Esophagus muscularis mucosa (tissue), 3 donors: Measurements from ENCODE around the gene PRDM16.

Experiments used
- EP300 ChIP-seq: sonication (generic); formaldehyde crosslinking; IDR thresholded peaks from one replicate; pipeline ENCODE4 v1.6.1; 2017; ENCODE audit warnings: antibody characterized with exemption
- TF ChIP-seq, protein P1 (sequence below), 3 experiments: fragments of 200-600 bp in 2 of 3; fragments of 450-650 bp in 1 of 3; sonication (generic) in 2 of 3; IDR thresholded peaks; one replicate each; pipeline ENCODE4 v1.5.1; 2017 to 2019; ENCODE audit warnings: antibody characterized with exemption in 3 of 3, mild to moderate bottlenecking in 2 of 3, moderate library complexity in 1 of 3

- TF ChIP-seq, protein P1, sequence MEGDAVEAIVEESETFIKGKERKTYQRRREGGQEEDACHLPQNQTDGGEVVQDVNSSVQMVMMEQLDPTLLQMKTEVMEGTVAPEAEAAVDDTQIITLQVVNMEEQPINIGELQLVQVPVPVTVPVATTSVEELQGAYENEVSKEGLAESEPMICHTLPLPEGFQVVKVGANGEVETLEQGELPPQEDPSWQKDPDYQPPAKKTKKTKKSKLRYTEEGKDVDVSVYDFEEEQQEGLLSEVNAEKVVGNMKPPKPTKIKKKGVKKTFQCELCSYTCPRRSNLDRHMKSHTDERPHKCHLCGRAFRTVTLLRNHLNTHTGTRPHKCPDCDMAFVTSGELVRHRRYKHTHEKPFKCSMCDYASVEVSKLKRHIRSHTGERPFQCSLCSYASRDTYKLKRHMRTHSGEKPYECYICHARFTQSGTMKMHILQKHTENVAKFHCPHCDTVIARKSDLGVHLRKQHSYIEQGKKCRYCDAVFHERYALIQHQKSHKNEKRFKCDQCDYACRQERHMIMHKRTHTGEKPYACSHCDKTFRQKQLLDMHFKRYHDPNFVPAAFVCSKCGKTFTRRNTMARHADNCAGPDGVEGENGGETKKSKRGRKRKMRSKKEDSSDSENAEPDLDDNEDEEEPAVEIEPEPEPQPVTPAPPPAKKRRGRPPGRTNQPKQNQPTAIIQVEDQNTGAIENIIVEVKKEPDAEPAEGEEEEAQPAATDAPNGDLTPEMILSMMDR (IDR thresholded peaks at IDR 0.05): no peak
- no peak for TF ChIP-seq EP300
These were observed 267.9 kb downstream of the PRDM16 start for GRCh38 chr1:3336641-3337630.
